ENCODE data around the gene MS4A3. TPM values are rescaled to one million over a fixed set of nuclear protein-coding genes. Genes with fewer than 3 reads are reported as not detected.

Gene MS4A3
- not detected in 2 replicates for total RNA-seq

DNA sequence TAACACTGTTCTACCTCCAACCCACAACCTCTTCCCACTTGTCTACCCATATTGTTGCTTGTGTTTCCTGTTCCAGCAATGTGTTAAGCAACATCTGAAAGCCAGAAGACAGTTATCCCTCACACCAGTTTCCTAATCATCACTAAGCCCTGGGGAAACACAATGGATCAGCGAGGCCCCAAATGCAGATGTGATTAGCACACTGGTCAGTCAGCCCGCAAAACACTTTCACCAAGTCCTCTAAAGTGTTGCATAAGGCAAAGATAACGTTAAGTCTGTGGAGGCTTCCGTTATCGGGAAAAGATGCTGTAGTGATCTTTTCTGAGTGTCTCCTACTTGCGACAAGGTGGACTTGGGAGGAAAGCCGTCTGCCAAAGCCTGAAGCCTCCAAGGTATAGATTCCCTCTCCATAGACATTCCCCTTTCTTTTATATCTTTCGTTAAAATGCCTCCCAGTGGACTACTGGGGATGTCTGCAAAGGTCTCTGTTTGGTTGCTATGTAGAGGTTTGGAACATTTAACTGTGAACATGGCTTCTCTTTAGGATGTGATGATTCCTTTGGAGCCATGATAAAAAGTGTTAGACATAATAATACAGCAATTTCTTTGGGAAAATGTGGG, at the start of gene MS4A3:
MS4A3 (plus strand) TSS at position 317 of the 621 bp plus-strand sequence. CDS start 4,496 bp downstream, outside the sequence.

GRCh38 chr11:60016881-60017280, 39.6 kb upstream of the MS4A3 start, which contains the start of gene OOSP4B:
TSS of gene OOSP4B (plus strand) at chr11:60017181.

DNA sequence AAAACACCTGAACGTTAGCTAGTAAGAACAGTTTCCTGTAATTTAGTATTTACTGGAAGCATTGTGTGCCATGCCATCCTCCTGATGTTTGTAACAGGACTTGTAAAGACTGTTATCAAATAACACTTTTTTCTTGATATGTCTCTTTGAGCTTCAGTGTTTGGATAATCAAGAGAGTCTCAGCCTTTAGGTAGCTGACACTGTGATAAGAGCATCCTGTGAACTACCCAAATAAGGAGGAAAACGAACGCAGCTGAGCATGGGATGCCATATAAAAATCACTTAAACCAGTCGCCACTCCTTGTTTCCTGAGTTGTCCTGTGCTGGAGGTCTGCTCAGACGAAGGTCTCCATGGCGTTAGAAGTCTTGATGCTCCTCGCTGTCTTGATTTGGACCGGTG, 16.4 kb upstream of the MS4A3 start, which contains the start of gene OOSP2:
OOSP2 (plus strand) TSS at position 301 of the 400 bp plus-strand sequence; CDS start at position 352, 51 bp downstream.

DNA sequence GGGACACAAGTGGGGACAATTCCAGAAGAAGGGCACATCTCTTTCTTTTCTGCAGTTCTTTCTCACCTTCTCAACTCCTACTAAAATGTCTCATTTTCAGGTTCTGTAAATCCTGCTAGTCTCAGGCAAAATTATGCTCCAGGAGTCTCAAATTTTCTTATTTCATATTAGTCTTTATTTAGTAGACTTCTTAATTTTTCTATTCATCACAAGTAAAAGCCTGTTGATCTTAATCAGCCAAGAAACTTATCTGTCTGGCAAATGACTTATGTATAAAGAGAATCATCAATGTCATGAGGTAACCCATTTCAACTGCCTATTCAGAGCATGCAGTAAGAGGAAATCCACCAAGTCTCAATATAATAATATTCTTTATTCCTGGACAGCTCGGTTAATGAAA, 31.9 kb downstream of the MS4A3 start, which contains the start of gene MS4A2:
MS4A2 (plus strand) TSS at position 301 of the 400 bp plus-strand sequence. CDS start 102 bp downstream, outside the sequence.

Other genes starting within 250 kb of the MS4A3 start
- gene MRPL16, start 245.9 kb upstream of the MS4A3 start, total RNA-seq, result 29.0 and 45.1 TPM in 2 replicates
- gene CBLIF, start 211.2 kb upstream of the MS4A3 start, total RNA-seq, result not detected in 2 replicates
- not detected in 2 replicates for gene TCN1, start 190.2 kb upstream of the MS4A3 start, total RNA-seq
- not detected in 2 replicates for gene OOSP3, start 177.9 kb upstream of the MS4A3 start, total RNA-seq
- not detected in 2 replicates for gene OOSP1, start 118.2 kb upstream of the MS4A3 start, total RNA-seq
- gene OOSP4A, start 92.6 kb upstream of the MS4A3 start, total RNA-seq, result not detected in 2 replicates
- not detected in 2 replicates for gene OOSP4B, start 39.5 kb upstream of the MS4A3 start, total RNA-seq
- not detected in 2 replicates for gene OOSP2, start 16.3 kb upstream of the MS4A3 start, total RNA-seq
- not detected in 2 replicates for gene MS4A2, start 32.0 kb downstream of the MS4A3 start, total RNA-seq
- gene MS4A6A, start 126.4 kb downstream of the MS4A3 start, total RNA-seq, result not detected in 2 replicates
- gene MS4A4E, start 186.5 kb downstream of the MS4A3 start, total RNA-seq, result not detected in 2 replicates
- not detected in 2 replicates for gene MS4A4A, start 224.0 kb downstream of the MS4A3 start, total RNA-seq

Data from regular cardiac myocyte (primary cell).